Measurements from ENCODE around the gene ITGB4.

Gene ITGB4

GRCh38 chr17:75697651-75698291, 23.5 kb upstream of the ITGB4 start:
- peak; percentile 79 to 95 for DNase-seq

- no peak for DNase-seq
These were observed 22.6 kb upstream of the ITGB4 start for GRCh38 chr17:75698659-75699058.

DNA sequence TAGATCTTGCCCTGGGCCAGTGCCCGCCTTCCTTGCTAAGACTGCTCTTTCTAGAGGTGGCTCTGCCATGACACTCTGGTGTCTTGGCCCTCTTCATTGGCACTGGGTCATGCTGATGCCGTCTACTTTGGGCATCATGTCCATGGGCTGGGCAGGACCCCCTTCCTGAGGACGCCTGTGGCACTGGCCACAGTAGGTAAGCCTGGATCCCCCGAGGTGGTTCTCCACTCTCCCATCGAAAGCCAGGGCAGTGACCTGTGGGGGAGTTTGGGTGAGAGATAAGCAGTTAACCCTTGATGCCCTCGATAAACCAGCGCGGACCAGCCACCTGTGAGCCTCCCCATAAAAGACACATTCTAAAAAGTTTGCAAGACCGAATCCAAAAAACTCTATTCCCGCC, 20.0 kb upstream of the ITGB4 start:
- no peak for DNase-seq

DNA sequence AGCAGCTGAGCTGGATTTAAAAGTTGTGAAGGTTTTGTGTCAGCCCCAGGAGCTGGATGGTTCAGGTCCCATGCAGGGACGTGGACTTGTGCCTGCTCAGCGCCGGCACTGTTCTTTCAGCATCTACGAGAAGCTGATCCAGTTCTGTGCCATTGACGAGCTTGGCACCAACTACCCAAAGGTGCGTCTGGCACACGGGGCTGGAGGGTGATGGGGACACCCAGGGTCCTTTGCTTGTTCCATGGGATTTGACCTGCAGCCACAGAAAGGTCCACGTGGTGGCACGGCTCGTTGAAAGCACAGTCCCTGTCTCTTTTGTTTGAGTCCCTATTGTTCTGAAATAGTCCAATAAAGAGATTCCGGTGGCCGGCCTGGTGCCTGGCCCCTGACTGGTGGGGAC, 18.1 kb upstream of the ITGB4 start:
- no peak for DNase-seq

DNA sequence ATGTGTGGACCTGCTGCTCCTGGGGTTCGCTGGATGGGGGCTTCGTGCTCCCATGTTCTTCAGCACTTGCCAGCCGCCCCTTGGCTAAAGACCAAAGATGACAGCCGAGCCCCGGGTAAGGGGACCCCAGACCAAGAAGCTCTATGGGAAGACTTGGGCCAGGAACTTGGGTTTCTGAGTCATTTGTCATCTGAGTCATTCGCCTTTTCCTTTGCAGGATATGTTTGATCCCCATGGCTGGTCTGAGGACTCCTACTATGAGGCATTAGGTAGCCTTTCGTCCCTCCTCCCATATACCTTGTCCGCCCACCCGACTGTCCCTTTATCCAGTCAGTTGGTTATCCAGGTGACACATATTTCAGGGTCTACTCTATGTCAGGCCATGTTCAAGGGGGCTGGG, 17.7 kb upstream of the ITGB4 start:
- DNase-seq: no peak

- peak in 1 of 2 donors; percentile 34 for DNase-seq
These were observed 16.0 kb upstream of the ITGB4 start for GRCh38 chr17:75704963-75705875.

DNA sequence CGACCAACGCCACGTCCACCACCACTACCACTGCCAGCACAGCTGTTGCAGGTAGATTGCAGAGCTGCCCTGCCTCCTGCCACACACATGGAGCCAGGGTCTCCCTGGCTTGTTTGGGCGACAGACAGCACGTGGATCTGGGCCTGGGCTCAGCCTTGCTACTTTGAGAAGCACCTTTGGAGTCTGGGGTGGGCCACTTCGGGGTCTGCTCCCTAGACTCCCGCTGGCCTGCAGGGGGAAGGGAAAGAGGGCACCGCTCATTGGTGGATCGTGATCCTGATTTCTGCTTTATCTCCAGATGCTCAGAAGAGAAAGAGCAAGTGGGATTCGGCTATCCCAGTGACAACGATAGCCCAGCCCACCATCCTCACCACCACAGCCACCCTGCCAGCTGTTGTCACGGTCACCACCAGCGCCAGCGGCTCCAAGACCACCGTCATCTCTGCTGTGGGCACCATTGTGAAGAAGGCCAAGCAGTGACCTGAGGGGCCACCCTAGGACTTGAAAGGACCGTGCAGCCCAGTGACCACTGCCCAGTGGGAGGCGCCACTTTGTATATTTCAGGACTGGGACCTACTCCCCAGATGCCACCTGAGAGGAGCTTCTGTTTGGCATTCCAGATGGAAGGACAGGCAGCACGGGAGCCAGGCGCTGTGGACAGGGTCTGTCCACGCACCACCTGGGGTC, 15.1 kb upstream of the ITGB4 start:
- no peak for DNase-seq

DNA sequence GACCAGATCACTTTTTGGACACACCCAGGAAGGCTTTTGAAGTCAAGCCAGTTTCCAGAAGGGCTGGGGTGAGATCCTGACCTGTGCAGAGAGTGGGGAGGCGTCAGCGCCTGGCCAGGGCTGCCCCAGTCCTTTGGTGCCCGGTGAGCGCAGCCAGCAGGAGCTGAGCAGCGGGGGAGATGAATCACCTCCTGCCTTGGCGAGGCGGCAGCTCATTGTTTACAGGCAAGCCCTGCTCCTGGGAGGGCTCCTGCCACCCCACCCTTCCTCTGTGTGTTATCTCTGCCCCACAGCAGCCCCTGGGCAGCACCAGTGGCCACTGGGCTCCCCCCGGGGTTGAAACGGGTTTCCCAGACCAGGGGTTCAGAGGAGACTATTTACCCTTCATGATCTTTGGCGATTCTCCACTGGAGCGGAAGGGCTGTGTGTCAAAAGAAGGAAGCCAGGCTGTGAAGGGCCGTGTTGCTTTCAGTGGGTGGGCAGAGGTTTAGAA, 14.1 kb upstream of the ITGB4 start:
- no peak for DNase-seq

DNA sequence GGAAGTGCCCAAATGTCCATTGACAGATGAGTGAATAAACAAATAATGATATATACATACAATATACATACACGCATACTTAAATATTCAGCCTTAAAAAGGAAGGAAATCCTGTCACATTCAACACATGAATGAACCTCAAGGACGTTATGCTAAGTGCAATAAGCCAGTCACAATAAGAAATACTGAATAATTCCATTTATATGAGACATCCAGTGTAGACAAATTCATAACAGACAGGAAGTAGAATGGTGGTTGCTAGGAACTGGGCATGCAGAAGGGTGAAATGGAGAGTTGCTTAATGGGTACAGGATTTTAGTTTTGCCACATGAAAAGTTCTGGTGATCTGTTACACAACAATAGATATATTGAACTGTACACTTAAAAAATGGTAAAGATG, 8.8 kb upstream of the ITGB4 start:
- DNase-seq: no peak

DNA sequence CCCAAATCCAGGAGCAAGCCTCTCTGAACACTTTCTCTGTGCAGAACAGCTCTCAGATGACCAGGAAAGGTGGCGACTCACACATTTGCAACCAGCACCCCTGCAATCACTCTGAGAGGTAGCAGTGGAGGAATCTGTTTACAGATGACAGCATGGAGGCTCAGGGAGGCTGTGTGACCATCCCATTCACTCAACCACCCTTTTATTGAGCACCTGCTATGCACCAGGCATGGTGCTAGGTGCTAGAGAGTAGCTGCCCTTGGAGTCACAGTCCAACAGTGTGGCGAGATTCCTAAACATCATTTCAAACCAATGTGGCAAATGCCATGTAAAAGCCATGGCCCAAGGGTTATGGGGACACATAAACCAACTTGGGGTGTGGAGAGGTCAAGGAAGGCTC, 1.5 kb upstream of the ITGB4 start:
- no peak for DNase-seq

DNA sequence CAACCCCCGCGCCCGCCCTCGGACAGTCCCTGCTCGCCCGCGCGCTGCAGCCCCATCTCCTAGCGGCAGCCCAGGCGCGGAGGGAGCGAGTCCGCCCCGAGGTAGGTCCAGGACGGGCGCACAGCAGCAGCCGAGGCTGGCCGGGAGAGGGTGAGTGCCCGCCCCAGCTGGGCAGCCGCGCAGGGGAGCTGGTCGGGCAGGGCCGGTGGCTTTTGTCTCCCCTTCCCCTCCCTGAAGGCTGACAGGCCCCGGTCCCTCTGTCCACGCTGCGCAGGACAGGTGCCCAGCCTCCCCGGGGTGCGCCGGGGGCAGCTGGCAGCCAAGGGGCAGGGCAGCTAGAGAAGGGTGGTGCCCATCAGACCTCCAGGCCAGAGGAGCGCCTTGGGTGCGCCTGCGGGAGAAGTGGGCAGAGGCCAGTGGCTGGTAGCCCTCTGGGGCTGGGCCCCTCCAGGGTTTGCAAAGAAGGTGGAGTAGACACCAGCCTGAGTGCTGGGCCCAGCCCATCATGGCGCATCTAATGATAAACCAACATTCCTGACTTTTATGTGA, 278 bp downstream of the ITGB4 start:
- no peak for DNase-seq

DNA sequence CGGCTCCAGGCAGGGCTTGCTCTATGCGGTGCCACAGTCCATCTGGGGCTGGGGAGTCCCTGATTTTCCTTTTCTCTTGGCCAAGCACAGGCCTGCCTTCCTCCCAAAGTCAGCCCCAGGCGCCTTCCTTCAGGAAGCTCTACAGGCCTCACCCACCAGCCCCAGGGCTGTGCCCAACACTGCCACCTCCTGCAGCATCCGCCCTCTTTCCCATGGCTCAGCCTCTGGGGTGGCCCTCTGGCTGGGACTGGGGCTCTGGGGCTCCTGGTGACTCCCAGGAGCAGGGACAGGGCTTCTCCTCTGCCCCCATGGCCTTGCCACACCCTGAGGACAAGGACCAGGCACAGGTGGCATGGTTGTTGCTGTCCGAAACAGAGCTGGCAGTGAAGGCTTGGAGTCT, 817 bp downstream of the ITGB4 start:
- no peak for DNase-seq

DNA sequence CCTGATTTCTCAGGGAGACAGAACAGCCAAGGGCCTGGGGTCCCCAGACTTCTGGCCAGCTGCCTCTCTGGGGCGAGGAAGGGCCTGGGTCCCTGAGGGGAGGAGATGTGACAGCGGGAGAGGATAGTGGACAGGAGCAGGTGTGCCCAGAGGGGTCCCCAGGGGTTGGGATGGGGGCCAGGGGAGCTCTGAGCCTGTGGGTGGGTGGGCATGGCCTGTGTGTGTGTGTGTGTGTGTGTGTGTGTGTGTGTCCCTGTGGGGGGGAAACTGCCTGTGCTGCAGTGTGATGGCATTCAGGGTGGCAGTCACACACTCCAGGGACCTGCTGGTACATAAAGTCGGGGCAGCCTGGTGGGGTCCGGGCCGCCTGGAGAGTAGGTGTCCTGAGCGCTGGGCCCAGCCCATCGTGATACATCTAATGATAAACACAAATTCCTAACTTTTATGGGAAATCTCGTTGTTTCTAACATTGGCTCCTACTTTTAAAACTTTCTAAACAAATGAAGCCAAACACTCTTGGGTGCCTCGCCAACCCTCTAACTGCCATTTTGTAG, 1.4 kb downstream of the ITGB4 start:
- DNase-seq: no peak

DNA sequence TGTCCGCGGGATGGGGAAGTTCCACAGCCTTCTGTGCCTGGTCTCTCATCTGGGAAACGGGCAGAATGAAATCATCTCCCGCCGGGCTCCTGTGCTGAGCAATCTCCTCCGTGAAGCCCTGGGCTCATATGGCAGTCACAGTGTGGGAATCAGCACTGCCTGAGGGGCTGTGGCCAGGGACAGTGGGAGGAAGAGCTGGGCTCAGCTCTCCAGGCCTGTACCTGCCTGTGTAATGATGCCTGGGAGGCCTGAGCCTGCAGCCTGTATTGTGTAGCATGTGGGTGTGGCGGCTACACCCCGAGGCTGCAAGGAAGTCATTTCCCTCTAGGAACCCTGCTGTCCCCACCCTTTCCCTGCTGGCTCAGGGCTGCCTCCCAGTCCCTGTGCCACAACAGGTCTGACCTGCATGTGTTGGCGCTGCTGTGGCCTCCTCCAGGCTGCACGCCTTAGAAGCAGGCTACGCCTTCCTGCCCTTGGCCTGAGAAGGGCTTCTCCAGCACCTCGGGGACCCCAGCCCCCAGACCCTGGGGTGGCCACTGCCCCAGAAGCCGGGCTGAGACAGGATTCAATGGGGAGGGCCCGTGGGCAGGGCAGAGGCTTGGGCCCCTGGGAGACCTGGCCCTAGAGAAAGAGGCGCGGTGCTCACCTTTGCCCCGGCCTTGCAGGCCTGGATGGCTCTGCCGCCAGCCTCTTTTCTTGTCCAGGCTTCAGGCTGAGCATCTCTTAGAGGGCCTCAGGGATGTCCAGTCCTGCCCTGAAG, 2.1 kb downstream of the ITGB4 start:
- DNase-seq: no peak

DNA sequence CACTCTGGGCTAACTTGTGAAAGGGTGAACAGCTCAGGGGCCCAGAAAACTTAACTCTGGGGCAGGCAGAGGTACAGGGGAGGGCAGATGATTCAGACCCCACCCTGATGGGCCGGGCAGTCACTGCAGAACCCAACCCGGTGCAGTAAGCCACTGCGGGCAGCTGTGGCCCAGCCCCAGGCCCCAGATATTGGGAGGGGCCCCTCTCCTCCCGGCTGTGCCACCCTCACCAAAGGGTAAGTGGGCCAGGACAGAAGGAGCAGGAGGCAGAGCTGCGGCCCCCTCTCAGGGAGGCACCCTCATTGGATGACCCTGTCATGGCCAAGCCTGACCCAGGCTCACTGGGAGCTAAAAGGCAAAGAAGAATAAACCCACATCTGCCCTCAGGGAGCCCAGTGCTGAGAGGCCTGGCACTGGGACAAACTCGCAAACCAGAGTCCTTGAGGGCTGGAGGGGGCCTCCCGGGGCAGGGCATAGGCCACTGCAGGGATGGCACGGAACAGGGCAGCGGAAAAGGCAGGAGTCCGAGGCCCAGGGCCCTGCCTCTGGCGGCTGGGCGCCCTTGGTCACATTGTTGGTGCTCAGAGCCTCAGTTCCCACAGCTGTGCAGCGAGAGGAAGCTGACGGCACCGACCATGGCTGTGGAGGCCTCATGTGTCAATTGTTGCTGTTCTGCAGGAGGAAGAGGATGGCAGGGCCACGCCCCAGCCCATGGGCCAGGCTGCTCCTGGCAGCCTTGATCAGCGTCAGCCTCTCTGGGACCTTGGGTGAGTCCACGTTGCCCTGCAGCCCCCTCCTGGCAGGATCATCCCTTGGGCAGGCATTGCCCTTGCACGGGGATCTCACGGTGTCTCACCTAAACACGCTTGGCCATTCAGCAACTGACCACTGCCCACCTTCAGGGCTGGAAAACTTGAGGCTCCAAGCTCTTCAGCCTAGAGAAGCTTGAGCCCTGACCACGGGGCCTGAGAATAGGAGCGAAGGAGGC, 3.1 kb downstream of the ITGB4 start:
- no peak for DNase-seq

DNA sequence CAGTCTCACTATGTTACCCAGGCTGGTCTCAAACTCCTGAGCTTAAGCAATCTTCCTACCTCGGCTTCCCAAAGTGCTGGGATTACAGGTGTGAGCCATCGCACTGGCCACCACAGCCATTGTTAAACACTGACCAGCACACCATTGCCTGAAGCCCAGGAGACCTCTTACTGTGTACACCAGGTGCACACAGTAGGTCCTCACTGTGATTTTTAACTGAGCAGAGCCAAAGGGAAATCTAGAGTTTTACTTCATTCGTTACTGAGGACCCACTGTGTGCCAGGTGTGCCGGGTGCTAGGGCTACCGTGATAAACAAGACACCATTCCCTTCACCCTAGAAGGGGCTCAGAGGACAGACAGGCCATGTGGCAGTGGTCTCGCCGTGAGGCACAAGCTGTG, 4.2 kb downstream of the ITGB4 start:
- no peak for DNase-seq

DNA sequence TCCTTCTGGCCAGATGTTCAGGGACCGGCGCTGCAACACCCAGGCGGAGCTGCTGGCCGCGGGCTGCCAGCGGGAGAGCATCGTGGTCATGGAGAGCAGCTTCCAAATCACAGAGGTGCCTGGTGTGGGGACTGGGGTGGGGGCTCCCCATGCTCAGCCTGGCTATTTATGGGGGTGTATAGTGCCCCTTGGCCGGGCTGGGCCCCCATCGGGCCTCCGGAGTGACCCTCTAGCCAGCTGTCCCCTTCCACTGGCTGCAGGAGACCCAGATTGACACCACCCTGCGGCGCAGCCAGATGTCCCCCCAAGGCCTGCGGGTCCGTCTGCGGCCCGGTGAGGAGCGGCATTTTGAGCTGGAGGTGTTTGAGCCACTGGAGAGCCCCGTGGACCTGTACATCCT, 6.1 kb downstream of the ITGB4 start:
- no peak for DNase-seq

DNA sequence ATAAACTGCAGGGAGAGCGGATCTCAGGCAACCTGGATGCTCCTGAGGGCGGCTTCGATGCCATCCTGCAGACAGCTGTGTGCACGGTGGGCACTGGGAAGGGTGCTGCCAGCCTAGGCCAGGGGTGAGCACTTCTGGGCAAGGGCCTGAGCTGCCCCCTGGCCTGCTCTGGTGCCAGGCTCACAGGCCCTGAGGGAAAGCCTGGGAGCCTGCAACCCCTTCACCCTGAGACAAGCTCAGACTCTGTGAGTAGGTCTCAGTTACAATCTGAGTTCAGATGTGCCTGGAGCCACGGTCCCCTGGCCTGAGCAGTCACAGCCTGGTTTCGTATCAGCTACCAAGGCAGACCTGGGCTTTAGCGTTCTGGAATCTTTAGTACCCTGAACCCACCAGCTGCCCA, 8.1 kb downstream of the ITGB4 start:
- no peak for DNase-seq

- DNase-seq: no peak
These were observed 8.8 kb downstream of the ITGB4 start for GRCh38 chr17:75730065-75730464.

DNA sequence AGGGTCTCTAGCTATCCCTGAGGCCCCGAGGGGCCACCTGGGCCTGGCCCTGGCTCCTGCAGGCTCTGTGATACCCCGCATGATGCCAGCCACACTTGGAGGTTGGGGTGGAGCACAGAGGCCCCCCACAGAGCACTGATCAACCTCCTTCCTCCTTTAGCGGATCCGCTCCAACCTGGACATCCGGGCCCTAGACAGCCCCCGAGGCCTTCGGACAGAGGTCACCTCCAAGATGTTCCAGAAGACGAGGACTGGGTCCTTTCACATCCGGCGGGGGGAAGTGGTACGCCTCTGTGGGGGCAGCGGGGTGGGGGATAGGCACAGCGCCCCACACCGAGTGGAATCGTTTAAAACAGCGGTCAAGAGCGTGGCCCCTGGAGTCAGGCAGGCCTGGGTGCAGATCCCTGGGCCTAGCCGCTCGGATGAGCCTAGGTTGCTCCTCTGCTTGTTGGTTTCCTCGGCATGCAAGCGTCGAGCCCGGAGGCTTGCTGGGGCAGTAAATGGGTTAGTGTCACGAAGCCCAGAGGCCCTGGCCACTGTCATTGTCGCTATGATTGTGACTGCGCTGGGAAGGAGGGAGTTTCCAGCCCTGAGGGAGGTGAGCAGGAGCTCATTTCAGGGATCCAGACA, 9.9 kb downstream of the ITGB4 start:
- no peak for DNase-seq

All from hippocampal formation (tissue), 2 donors.